ENCODE measurements around the gene FADS6.

Gene FADS6

DNA sequence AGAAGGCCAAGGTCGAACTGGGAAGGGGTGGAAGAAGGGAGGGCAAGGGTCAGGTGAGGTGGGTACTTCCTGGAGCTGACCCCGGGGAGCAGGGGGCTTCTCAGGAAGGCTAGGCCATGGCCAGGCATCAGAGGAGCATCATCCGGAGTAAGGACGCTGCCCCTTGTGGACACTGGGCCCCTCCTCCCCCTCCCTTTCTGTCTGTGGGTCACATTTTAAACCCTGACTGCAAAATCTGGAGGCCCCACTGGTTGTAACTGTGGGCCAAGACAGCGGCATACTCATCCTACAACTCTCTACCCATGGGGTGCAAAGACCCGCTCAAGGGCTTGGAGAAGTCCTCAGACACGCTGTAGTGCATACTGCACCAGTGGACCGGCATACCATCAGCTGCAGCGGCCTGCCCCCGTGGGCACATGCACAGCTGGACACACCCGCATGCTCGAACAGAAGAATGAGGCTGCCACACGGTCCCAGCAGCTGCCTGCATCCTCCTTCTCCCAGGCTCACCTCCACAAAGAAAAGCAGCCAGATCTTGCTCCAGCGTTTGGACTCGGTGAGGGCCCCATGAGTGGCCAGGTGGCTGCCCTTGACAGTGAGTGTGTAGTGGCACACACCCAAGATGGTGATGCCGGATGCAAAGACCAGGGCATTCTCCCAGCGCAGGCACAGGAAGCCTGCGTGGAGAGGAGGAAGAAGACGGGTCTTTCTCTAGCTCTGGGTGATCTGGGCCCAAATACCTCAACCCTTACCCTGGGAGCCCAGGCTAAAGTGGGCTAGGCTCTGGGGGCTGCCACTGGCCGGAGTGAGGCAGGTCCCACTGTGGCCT lies 1.2 kb downstream of the FADS6 start:
- DNase-seq (ENCODE audit: low read depth, low spot score), result no peak

DNA sequence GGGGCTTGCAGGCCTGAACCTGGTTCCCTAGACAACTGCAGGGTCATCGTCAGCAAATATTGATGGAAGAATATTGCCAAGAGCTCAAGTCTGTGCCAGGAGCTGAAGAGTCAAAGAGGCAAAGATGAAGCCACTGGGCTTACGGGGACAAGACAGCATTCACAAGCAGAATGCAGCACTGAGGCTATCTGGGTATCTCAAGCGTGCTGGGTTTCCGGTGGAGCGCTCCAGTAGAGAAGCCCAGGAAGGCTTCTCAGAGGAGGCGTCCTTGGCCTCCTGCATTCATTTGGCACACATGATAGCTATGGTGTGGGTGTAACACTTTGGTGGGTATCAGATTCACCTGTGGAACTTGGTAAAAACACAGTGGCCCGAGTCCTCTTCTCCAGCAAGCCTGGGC lies 2.9 kb downstream of the FADS6 start:
- no peak for DNase-seq (ENCODE audit: low read depth, low spot score)

GRCh38 chr17:74888469-74888868 lies 5.0 kb downstream of the FADS6 start:
- DNase-seq (ENCODE audit: low read depth, low spot score), result no peak

- no peak for DNase-seq (ENCODE audit: low read depth, low spot score)
Measured at GRCh38 chr17:74883241-74883745, 10.1 kb downstream of the FADS6 start.

- DNase-seq (ENCODE audit: low read depth, low spot score), result no peak
Measured at GRCh38 chr17:74882517-74883240, 10.8 kb downstream of the FADS6 start.

GRCh38 chr17:74881073-74881472 lies 12.4 kb downstream of the FADS6 start:
- no peak for DNase-seq (ENCODE audit: low read depth, low spot score)

GRCh38 chr17:74879308-74879707 lies 14.1 kb downstream of the FADS6 start:
- no peak for DNase-seq (ENCODE audit: low read depth, low spot score)

DNA sequence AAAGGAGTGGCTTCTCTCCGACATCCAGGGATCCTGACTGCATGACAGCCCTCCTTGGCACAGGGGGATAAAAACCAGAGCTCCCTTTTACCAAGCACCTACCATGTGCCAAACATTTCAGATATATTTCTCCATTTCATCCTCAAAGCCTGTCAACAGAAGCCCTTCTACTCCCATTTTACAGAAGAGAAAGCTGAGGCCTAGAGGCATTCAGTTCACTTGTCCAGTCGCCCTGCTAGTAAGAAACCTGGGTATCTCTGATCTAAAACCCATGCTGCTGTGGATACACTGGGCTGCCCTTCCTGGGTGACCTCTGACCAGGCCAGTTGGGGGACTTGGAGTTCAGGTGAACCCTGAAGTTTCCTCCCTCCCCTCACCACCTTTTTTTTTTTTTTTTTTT lies 14.8 kb downstream of the FADS6 start:
- DNase-seq (ENCODE audit: low read depth, low spot score), result no peak

DNA sequence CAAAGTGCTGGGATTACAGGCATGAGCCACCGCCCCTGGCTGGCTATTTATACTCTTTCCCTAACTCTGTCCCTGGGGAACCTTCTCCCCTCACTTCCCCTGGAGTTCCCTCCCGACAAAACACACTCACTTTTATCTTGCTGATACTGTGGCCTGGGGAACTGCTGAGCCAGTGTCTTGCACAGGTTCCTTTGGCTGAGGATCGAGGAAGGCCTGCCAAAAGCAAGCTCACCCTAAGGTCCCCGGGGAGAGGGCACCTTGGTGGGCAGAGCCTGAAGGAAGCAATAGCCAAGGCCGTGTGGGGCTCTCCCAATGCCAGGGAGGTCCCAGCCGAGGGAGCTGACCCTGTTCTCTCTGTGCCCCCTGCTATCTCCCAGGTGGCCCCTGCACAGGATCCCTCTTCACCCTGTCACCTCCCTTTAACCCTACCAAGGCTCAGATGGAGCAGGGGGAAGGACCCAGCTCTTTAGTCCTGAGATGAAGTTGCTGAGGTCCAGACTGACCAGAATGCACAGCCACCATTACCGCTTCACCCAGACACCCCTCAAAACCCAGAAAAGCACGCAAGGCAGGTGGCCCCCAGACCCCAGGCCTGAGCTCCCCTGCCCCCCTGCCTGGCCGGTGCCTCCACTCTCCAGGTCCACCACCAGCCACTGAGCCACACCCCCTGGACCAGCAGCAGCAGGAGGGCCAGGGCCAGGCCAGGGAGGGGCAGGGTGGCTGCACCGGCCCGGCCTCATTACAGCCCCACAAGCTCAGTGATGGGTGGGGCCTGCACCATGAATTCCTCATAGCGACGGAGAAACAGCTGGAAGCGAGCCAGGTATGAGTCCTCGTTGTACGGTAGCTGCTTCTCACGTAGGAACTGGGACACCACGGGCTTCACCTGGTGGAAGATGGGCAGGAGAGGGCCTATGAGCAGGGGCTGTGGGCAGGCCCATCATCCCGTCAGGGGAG lies 15.6 kb downstream of the FADS6 start:
- DNase-seq (ENCODE audit: low read depth, low spot score), result no peak

DNA sequence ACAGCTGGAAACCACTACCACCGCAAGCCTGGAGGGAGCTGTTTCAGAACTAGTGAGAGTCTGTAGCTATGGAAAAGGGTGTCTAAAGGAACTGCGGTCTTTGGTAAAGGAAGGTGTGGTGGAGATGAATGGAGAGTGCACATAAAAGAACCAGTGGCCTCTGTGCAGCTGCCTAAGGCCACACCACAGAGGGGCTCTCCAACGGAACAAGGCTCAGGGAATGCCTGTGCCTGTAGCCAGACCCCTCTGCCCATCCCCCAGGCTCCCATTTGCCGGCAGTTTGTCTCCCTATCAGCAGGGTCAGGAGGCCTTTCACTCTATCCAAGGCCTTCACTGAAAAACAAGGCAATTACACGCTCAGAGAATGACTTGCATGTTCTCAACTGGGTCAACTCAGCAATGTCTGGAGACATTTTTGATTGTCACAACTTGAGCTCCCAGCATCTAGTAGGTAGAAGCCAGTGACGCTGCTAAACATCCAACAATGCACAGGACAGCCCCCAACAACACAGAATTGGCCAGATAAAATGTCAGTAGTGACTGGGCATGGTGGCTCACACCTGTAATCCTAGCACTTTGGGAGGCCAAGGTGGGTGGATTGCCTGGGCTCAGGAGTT lies 17.3 kb downstream of the FADS6 start:
- DNase-seq (ENCODE audit: low read depth, low spot score), result no peak

- no peak for DNase-seq (ENCODE audit: low read depth, low spot score)
Measured at GRCh38 chr17:74875155-74875976, 18.1 kb downstream of the FADS6 start.

- DNase-seq (ENCODE audit: low read depth, low spot score), result no peak
Measured at GRCh38 chr17:74874615-74875037, 18.8 kb downstream of the FADS6 start.

GRCh38 chr17:74873874-74874614 lies 19.4 kb downstream of the FADS6 start:
- DNase-seq (ENCODE audit: low read depth, low spot score), result no peak

GRCh38 chr17:74873037-74873873 lies 20.2 kb downstream of the FADS6 start:
- DNase-seq (ENCODE audit: low read depth, low spot score), result peak; percentile 97

DNA sequence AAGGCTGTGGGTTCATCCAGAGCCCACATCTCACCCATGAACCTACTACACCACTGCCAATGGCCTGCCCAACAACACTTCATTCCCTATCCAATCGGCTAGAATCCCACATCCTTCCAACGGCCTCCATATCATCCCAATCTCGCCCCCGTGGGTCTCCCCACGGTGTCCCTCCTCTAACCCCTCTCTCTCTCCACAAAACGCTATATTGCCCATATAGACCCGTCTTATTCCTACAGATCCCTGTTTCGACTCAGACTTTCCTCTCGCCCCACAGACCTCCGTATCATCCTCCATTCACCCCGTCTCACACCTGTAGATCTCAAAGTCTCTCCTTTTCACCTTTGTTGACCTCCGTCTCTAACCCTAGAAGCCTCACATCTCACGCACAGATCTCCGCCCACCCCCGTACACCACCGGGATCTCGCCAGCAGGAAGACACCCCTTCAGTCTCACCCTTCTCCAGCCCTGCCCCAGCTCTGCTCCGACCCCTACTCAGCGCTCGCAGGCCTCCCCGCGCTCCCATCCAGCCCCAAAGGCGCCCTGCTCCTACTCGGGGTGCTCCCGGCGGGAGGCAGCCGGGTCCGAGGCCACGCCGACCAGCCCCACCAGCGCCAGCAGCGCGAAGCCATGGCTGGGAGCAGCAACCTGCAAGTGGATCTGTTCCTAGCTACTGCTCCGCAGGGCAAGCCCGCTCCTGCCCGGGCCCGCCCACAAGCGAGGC lies 21.0 kb downstream of the FADS6 start, which contains the start of gene FDXR:
TSS of gene FDXR (minus strand) at position 682 of the 724 bp plus-strand sequence. CDS start at position 632, 50 bp downstream.
- DNase-seq (ENCODE audit: low read depth, low spot score), result no peak

DNA sequence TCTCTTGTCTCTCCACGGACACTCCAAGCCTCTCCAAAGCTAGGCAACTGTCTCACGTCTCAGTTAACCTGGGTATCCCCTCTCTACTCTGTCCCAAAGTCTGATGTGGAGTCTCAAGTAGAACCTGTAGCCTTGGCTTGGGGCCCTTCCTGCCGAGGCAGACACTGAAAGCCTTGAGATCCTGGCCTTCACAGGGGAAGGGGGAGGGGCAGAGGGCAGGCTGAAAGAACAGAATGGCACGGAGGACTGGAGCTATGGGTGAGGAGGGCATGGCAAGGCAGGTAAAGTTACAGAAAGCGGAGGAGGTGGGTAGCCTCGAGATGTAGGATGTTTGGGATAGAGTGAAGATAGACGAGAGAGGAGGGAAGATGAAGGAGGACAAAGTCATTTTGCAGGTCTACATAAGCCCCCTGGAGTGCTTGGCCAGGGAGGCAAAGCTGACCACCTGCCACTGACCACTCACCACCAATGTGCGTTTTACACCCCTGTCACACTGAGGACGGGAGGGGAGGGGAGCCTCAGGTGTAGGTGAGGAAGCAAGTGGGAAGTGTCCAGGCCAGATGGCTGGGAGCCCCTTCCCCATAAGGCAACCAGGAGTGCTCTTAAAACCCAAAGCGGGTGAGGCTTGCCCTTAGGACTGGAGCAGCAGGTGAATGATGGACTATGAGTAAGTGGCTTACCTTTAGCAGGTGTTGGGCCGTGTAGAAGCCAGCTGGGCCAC lies 21.9 kb downstream of the FADS6 start:
- DNase-seq (ENCODE audit: low read depth, low spot score), result no peak

- no peak for DNase-seq (ENCODE audit: low read depth, low spot score)
Measured at GRCh38 chr17:74870512-74870911, 22.9 kb downstream of the FADS6 start.
